NT2/D1 (cell line): ENCODE measurements around the gene ZNF768.
"Not testable (repeated sequence)": the region's sequence is repeated elsewhere in the genome, so short reads cannot be mapped to it uniquely, and the experiment has no call there.

ENCODE experiments used
- DNase-seq: peaks from one replicate; pipeline ENCODE4 v3.0.0-alpha.2; 2011; ENCODE audit warnings: low read depth, low spot score
- H3K27me3 ChIP-seq: 2 replicates; pipeline ENCODE4 v1.6.0; 2011; ENCODE audit warnings: mild to moderate bottlenecking; ENCODE audit not compliant: insufficient read length, insufficient read depth
- H3K36me3 ChIP-seq: 2 replicates; pipeline ENCODE4 v1.6.1; 2011; ENCODE audit warnings: mild to moderate bottlenecking, low read length, mixed read lengths; ENCODE audit not compliant: insufficient read depth, insufficient read length
- H3K4me1 ChIP-seq: 2 replicates; pipeline ENCODE4 v1.5.1; 2011; ENCODE audit not compliant: insufficient read depth, insufficient read length
- H3K4me3 ChIP-seq: 2 replicates; pipeline ENCODE4 v1.5.1; 2011; ENCODE audit warnings: low read depth; ENCODE audit not compliant: insufficient read length
- H3K9ac ChIP-seq: 2 replicates; pipeline ENCODE4 v1.6.0; 2011; ENCODE audit warnings: low read depth; ENCODE audit not compliant: insufficient read length
- H3K9me3 ChIP-seq: 2 replicates; pipeline ENCODE4 v1.5.1; 2011; ENCODE audit warnings: mild to moderate bottlenecking, low read length; ENCODE audit not compliant: insufficient read depth
- SUZ12 ChIP-seq: IDR thresholded peaks from 2 replicates; pipeline ENCODE4 v1.6.1; 2011; ENCODE audit not compliant: insufficient read length, insufficient read depth; ENCODE audit errors: extremely low read depth
- YY1 ChIP-seq: IDR thresholded peaks from 2 replicates; pipeline ENCODE4 v1.6.1; 2011; ENCODE audit not compliant: insufficient read length, insufficient read depth
- ZNF274 ChIP-seq: IDR thresholded peaks from 2 replicates; pipeline ENCODE4 v1.6.1; 2011; ENCODE audit warnings: mild to moderate bottlenecking, low read depth, low read length

The ZNF768 gene

GRCh38 chr16:30528799-30529457 lies 2.6 kb upstream of the ZNF768 start:
- Histone ChIP-seq H3K4me3 (no peak overlapping the region), H3K9me3 (no peaks in the 10 kb centered on the region), H3K36me3 (peaks cover 49% of the 10 kb centered on the region), H3K9ac (peak overlapping the region; percentile 32), H3K27me3 (no peaks in the 10 kb centered on the region), H3K4me1 (peaks cover 11% of the 10 kb centered on the region)
- no peak for DNase-seq
- TF ChIP-seq SUZ12, result no peak
- TF ChIP-seq ZNF274, result no peak
- TF ChIP-seq YY1, result no peak

- Histone ChIP-seq H3K9me3 (no peaks in the 10 kb centered on the region), H3K4me1 (peaks cover 9% of the 10 kb centered on the region), H3K4me3 (no peak overlapping the region), H3K9ac (peak overlapping the region; percentile 57), H3K36me3 (peaks cover 43% of the 10 kb centered on the region), H3K27me3 (no peaks in the 10 kb centered on the region)
- TF ChIP-seq YY1, result no peak
- no peak for TF ChIP-seq ZNF274
- no peak for TF ChIP-seq SUZ12
- no peak for DNase-seq
Measured at GRCh38 chr16:30527635-30528178, 1.3 kb upstream of the ZNF768 start.

GRCh38 chr16:30526823-30527634 lies 663 bp upstream of the ZNF768 start:
- peak; percentile 20 for TF ChIP-seq YY1
- TF ChIP-seq SUZ12, result no peak
- no peak for TF ChIP-seq ZNF274
- Histone ChIP-seq H3K9ac (peak overlapping the region; percentile 97), H3K27me3 (no peaks in the 10 kb centered on the region), H3K4me1 (peaks cover 9% of the 10 kb centered on the region), H3K4me3 (peak overlapping the region; percentile 85), H3K9me3 (no peaks in the 10 kb centered on the region), H3K36me3 (peaks cover 36% of the 10 kb centered on the region)
- peak; percentile 97 for DNase-seq

GRCh38 chr16:30525844-30526136 lies 576 bp downstream of the ZNF768 start:
- no peaks in the 10 kb centered on the region for H3K27me3 ChIP-seq
- H3K4me3 ChIP-seq, result peak overlapping the region; percentile 71
- peak overlapping the region; percentile 84 for H3K9ac ChIP-seq
- TF ChIP-seq ZNF274 (no peak), SUZ12 (no peak), YY1 (no peak)
- H3K4me1 ChIP-seq, result peaks cover 9% of the 10 kb centered on the region
- H3K9me3 ChIP-seq, result no peaks in the 10 kb centered on the region
- no peak for DNase-seq
- H3K36me3 ChIP-seq, result peaks cover 24% of the 10 kb centered on the region

GRCh38 chr16:30524575-30525568 lies 1.5 kb downstream of the ZNF768 start:
- no peak for TF ChIP-seq ZNF274
- no peak for TF ChIP-seq YY1
- TF ChIP-seq SUZ12, result no peak
- H3K9me3 ChIP-seq, result no peaks in the 10 kb centered on the region
- H3K27me3 ChIP-seq, result no peaks in the 10 kb centered on the region
- H3K36me3 ChIP-seq, result peaks cover 18% of the 10 kb centered on the region
- no peak for DNase-seq
- H3K4me3 ChIP-seq, result no peak overlapping the region
- H3K9ac ChIP-seq, result no peak overlapping the region
- H3K4me1 ChIP-seq, result peaks cover 9% of the 10 kb centered on the region

- DNase-seq, result no peak
- Histone ChIP-seq H3K9ac (no peak overlapping the region), H3K27me3 (no peaks in the 10 kb centered on the region), H3K36me3 (peaks cover 18% of the 10 kb centered on the region), H3K9me3 (no peaks in the 10 kb centered on the region), H3K4me1 (peaks cover 6% of the 10 kb centered on the region), H3K4me3 (no peak overlapping the region)
- no peak for TF ChIP-seq SUZ12
- no peak for TF ChIP-seq YY1
- TF ChIP-seq ZNF274, result no peak
Measured at GRCh38 chr16:30523768-30524574, 2.4 kb downstream of the ZNF768 start.

GRCh38 chr16:30522702-30523463 lies 3.5 kb downstream of the ZNF768 start:
- not testable (repeated sequence) for H3K4me1 ChIP-seq, H3K4me3 ChIP-seq, H3K27me3 ChIP-seq, H3K9ac ChIP-seq, H3K9me3 ChIP-seq, DNase-seq
- H3K36me3 ChIP-seq, result peaks cover 18% of the 10 kb centered on the region
